Sigmoid colon (tissue), 4 donors: Measurements from ENCODE around the gene B4GALT3.

Experiments
- CTCF ChIP-seq, 4 experiments: fragments of 450-650 bp in 3 of 4; fragments of 200-600 bp in 1 of 4; IDR thresholded peaks; one replicate each; pipeline ENCODE4 v1.5.1; 2016 to 2019; ENCODE audit warnings: antibody characterized with exemption in 4 of 4, mild to moderate bottlenecking in 3 of 4, moderate library complexity in 2 of 4
- POLR2A ChIP-seq, 2 donors: fragments of 450-650 bp; IDR thresholded peaks; one replicate each; pipeline ENCODE4 v1.6.1; 2016; ENCODE audit warnings: antibody characterized with exemption in 2 of 2, mild to moderate bottlenecking in 2 of 2, moderate library complexity in 2 of 2
- POLR2AphosphoS5 ChIP-seq, 4 donors: sonication (generic); formaldehyde crosslinking; IDR thresholded peaks; one replicate each; pipeline ENCODE4 v1.6.1; 2017; ENCODE audit warnings: antibody characterized with exemption in 4 of 4

- TF ChIP-seq CTCF (IDR thresholded peaks at IDR 0.05), result no peak
- no peak for TF ChIP-seq POLR2AphosphoS5 (IDR thresholded peaks at IDR 0.05)
- TF ChIP-seq POLR2A (IDR thresholded peaks at IDR 0.05), result no peak
These were observed 37.1 kb upstream of the B4GALT3 start for GRCh38 chr1:161214369-161214768.
